GM19397 (cell line): Measurements from ENCODE around the gene GDPD5.

Experiments used
- ATAC-seq: cut with Tn5 transposase; IDR thresholded peaks from one replicate; pipeline ENCODE4 v1.9.1; 2021; ENCODE audit warnings: mild to moderate bottlenecking, moderate library complexity; ENCODE audit not compliant: unreplicated experiment

The GDPD5 gene

GRCh38 chr11:75558939-75559843 is 33.5 kb upstream of the GDPD5 start:
- ATAC-seq = no peak

DNA sequence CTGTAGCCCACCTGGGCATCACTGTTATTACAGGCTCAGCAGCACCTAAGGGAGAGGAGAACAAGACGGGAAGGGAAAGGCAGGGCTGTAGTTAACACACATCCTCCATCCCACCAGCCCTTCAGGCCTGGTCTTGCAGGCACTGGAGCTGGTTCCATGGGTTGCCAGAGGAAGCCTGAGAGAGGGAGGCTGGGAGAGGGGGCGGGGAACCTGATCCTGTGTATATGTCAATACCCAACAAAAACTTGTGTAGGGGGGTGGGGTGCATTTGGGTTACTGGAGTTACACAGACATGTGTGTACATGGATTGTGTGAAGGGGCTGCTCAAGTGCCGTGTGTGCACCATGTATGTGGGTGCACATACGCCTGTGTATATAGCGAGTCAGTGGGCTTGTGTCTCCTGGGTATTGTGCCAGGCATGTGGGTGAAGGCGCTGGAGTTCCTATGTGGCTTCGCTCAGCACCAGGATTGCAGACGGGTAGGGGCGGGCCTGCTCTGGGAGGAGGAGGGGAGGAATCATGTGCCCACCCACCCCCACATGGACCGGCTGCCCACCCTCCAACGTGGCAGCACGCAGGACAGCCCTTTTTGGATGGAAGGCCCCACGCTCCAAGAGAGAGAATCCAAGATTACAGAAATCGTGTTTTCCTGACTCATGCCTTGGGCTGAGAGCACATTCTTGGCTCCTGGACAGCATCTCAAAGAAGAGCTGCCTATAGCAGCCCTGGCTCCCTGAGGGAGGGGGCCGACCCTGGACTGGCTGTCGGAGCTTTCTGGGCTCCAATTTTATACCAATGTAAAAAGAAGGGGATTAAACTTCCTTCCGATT is 32.1 kb upstream of the GDPD5 start:
- ATAC-seq = no peak

GRCh38 chr11:75556275-75556674 is 30.5 kb upstream of the GDPD5 start:
- ATAC-seq = no peak

GRCh38 chr11:75555079-75555811 is 29.5 kb upstream of the GDPD5 start:
- no peak for ATAC-seq

- ATAC-seq = no peak
These were observed 28.7 kb upstream of the GDPD5 start for GRCh38 chr11:75554258-75555022.

- no peak for ATAC-seq
These were observed 28.1 kb upstream of the GDPD5 start for GRCh38 chr11:75553889-75554257.

GRCh38 chr11:75553182-75553581 is 27.4 kb upstream of the GDPD5 start:
- no peak for ATAC-seq

GRCh38 chr11:75549370-75549958 is 23.7 kb upstream of the GDPD5 start:
- no peak for ATAC-seq

GRCh38 chr11:75548595-75549272 is 23.0 kb upstream of the GDPD5 start:
- ATAC-seq = no peak

GRCh38 chr11:75547617-75548058 is 21.9 kb upstream of the GDPD5 start:
- ATAC-seq = no peak

- ATAC-seq = no peak
These were observed 21.4 kb upstream of the GDPD5 start for GRCh38 chr11:75547177-75547576.

DNA sequence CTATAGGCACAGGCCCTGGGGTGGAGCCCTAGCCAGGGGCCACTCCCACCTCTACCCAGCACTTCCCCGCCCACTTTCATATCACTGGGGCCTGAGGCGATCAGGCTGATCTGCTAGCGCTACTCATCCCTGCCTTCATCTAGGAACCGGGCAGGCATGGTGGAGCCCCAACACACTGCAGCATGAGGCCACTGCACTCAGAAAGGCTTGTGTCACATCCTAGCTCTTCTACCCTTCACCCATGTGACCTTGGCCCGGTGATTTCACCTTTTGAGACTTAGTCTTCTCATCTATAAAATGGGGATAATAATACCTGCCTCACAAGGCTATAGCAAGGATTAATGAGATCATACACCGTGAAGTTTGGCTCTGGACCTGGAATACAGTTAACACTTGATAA is 18.1 kb upstream of the GDPD5 start:
- ATAC-seq = no peak

GRCh38 chr11:75542088-75542438 is 16.3 kb upstream of the GDPD5 start:
- ATAC-seq = no peak

DNA sequence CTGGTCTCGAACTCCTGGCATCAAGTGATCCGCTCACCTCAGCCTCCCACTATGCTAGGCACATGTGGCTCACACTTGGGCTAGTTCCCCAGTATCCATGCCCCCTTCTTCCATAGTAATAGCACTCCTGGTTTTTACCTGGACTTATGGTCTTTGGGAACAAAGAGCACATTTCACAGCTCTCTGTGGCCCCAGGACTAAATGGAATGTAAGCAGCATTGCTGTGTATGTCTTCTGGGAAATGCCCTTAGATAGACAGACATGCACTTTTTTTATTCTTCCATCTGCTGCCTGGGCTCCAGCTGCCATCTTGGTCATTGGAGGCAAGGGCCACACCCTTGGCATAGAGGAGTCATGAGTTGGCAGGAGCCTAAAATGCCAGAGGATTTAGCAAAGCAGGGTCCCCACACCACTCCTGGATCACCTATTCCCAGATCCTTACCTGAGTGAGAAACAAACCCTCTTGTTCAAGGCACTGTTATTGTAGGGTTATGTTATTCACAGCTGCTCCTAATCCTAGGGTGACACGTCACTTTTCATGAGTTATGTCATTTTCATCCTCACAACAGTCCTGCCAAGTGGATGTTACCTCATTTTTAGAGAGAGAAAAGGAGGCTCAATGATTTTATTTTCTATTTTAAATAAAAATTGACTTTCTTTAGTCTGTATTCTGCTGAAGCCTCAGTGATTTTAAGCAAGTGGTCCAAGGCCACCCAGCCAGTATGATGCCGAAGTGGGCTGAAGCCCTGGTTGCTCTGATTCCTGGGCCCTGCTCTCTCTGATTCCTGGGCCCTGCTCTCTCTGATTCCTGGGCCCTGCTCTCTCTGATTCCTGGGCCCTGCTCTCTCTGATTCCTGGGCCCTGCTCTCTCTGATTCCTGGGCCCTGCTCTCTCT is 15.7 kb upstream of the GDPD5 start:
- no peak for ATAC-seq

GRCh38 chr11:75539459-75540334 is 14.0 kb upstream of the GDPD5 start:
- ATAC-seq = no peak

- no peak for ATAC-seq
These were observed 12.6 kb upstream of the GDPD5 start for GRCh38 chr11:75538150-75538942.

- no peak for ATAC-seq
These were observed 12.0 kb upstream of the GDPD5 start for GRCh38 chr11:75537740-75538139.
